Right hindlimb (tissue), 1 donor: ENCODE results near the gene SORCS2.
A peak's percentile ranks its signal among the peaks of the same experiment; 100 is the strongest.

ENCODE experiments used
- DNase-seq: peaks from one replicate; pipeline ENCODE4 v3.0.0-alpha.2; 2018

Gene SORCS2

DNA sequence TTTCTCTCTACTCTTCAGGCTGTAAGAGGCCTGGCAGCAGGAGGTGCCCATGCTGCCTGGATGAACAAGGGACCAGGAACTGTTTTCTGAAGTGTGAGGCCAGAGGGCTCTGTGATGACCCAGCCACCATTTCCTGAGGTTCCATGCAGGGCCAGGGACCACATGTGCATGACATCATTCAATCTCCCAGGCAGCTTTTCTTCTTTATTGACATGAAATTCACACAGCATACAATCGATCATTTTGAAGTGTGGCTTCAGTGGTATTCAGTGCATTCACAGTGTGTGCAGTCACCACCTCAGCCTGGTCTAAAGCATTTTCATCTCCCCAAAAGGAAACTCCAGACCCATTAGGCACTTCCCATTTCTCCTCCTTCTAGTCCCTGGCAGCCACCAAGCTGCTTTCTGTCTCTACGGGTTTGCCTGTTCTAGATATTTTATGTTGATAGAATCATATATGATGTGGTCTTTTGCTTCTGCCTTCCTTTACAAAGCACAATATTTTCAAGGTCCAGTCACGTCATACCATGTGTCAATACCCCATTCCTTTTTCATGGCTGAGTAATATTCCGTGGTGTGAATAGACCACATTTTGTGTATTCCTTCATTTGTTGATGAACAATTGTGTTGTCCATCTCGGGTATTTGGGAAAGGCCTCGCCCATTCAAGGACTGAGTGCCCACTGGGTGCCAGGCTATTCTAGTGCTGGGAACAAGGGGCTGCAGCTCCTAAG lies 149.3 kb downstream of the SORCS2 start:
- DNase-seq, result no peak

DNA sequence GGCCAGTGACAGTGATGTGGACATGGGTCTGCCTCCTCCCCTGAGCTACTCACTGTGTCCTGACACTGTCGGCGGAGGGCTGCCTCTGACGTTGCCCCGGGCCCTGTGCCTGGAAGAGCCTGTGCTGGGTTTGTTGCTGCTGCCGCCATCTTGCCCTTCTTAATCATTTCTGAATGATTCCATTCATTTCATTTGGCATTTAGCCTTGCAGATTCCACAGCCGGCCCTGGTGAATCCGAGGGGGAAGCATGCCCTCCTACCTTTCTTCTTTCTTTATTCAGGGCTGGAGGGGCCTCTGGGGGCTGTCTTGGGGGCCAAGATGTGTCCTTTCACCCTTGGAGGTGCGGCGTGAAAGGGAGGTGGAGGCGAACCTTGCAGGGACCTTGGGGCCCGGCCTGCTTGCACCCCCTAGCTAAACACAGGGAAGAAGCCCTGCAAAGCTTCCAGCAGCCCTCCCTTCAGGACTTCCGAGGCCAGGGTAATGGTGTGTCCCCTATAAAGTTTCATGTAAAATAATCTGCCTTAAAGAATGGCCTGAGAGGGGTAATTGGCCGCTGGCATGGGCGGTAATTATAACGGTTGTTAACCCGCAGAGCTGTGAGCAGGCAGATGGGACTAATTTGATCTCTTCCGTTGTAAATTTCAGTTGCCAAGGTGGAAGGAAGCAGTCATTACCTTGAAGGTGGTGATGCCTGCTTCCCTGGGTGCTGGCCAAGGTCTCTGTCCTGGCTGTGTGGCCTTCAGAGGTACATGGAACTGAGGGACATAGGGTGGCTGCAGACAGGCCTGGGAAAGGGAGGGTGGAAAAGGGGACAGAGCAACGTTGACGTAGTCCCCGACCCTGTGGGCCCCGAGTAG lies 150.1 kb downstream of the SORCS2 start:
- no peak for DNase-seq

DNA sequence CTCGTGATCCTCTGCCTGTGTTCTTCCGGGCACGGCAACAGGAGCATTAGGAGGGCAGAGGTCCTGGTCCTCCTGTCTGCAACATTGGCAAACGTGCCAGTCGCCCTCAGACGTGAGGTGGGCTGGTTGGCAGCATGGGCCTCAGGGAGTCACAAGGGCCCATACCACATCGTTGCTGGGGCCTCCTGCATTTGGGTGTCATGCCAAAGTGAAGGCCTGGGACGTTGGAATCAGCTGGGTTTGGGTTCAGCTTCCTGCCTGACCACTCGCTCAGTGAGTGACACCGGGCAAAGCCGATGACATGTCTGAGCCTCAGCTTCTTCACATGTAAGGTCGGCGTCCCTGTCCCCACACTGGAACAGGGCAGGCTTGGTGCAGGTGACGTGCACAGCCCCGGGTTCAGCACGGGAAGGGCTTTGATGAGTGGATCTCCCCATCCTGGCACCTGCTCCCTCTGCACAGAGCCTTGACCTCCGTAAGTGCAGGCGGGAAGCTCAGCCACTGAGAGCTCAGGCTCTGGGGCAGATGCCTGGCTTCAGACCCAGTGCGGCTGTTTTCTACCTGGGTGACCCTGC lies 150.8 kb downstream of the SORCS2 start:
- no peak for DNase-seq

DNA sequence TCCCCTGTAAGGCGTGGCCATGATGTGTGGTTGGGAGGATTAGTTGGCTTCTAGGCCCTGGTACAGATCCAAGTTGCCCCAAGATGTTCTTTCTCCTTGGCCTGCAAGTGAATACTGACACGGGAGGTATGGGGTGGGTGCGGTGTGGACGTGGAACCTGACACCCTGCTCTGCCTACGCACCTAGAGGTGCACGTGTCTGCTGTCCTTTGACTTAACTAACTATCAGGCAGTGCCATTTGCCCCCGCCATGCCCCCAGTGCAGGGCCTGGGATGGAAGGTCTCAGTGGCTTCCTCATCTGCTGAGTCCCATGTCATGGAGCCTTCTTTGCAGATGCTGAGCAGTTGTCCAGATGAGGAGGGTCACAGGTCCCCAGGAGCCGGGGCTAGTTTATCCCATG lies 151.6 kb downstream of the SORCS2 start:
- no peak for DNase-seq

DNA sequence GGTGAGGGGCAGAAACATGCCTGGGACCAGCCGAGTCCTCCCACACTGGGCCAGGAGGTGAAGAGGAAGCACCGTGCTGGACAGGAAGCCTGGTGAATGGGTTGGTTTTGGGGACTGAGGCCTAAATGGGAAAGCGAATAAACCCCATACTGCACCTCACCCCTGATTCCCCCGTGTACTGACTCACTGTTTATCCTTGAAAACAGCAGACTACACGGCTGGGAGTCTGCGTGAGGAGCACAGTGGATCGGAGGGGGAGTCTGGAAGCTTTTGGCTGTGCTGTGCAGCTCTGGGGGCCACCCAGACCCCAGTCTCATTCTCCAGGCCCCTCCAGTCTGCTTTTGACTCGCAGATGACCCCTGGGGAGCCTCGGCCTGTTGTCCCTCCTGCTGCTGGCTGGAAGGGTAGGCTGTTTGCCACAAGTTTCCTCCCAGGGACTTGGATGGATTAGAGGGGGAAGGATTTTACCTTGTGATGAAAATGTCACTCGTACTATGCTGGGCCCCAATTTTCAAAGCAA lies 152.4 kb downstream of the SORCS2 start:
- DNase-seq, result no peak

DNA sequence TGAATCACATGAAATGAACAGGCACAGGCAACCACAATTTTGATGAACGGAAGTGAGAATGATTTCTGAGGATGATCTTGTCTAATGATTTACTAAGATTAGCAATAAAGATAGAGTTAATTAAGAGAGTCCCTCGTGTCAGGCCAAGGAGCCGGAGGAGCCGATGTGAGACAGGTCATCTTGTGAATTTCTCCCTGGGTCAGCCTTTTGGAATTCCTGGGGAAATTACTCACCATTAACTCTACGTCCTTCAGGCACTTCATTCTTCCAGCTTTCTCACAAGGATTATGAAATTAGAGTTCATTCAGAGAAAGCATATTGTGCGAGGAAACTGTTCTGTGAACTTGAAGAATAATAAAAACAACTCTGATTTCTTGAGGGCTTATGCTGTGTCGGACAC lies 155.6 kb downstream of the SORCS2 start:
- DNase-seq, result no peak

DNA sequence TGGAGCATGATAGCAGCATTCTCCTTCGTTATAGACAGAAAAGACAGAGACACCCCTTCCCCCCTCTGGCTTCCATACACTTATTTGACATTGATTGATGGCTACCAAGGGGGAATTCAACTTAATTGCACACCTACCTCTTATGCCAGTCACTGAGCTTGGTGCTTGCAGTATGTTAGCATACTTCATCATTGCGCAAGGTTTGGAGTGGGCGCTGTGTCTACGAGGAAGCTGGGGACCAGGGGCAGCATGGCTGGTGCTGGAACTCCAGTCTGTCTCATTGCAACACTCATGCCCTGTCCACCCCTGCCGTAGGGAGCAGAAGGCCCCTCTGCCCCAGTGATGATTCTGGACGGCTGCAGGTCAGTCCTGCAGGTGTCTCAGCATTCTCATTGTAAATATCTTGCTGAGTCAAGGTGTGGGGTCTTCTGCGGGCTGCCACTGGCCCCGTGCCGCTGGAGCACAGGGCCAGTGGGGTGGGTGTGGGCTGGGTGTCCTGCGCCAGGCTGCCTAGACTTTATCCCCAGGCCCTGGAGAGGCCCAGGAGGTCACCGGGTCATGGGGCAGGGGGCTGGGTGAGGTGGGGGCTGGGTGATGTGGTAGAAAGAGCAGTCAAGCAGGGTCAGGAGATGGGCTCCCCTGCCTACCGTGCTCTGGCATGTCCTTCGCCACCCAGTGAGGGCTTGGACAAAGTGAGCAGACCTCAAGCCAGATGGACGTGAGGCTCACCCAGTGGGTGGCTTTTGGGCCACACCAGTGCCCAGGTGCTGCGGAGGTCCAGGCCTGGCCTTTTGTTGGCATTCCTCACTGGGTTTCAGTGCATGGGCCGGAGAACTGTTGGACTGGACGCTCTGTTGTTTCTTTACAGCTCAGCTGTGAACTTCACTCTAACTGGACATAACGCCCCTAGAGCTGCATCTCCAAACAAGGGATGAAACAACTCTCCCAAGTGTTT lies 156.9 kb downstream of the SORCS2 start:
- no peak for DNase-seq

DNA sequence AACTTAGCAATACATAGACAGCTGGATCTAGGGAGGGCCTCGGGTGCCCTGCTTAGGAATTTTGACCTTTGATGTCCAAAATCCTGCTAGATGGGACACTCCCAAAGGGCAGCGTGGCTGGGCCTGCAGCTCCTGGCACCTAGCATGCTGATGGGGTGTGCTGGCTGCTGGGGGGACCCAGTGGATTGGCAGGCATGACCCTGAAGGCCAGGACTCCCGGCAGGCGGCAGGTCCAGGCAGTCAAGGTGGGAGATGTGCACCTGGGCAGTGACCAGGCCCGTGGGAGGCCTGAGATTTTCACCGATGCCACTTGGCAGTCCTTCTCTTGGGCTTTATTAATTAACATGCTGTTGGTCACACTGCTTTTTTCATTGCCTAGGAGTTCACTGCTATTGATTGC lies 158.1 kb downstream of the SORCS2 start:
- DNase-seq, result no peak

DNA sequence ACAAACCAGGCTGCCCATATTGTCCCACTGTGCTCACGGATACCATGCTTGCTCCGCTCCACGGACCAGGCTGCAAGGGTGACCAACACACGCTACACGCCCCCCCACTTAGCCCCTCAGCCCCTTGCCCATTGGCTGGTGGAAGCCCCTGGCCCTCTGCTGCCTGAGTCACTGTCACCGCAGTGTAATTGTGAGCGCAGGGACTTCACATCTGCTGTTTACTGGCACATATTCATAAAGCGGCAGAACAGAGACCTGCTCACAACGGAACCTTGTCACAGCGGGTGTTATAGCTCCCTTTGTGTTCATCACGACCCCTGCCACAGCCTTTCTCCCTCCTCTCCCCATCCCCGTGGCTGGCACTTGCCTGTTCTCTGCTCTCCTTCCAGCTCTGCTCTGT lies 158.7 kb downstream of the SORCS2 start:
- DNase-seq, result no peak

DNA sequence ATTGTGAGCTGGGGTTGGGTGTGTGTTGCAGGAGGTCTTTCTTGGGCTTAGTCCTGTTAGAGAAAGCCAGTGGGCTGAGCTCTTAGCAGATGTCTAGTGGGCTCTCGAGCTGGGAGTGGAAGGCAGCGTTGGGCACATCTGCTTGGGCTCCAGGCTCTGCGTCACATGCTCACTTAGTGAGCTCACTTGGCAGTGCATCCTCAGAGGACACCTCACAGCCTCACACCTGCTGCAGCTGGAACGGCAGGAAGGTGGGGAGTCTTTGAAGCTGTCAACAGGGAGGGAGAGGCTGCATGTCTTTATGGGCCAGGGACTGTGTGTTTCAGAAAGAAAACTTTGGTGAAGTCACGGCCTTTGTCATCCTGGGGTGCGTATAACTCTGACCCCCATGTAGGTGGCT lies 160.1 kb downstream of the SORCS2 start:
- no peak for DNase-seq

DNA sequence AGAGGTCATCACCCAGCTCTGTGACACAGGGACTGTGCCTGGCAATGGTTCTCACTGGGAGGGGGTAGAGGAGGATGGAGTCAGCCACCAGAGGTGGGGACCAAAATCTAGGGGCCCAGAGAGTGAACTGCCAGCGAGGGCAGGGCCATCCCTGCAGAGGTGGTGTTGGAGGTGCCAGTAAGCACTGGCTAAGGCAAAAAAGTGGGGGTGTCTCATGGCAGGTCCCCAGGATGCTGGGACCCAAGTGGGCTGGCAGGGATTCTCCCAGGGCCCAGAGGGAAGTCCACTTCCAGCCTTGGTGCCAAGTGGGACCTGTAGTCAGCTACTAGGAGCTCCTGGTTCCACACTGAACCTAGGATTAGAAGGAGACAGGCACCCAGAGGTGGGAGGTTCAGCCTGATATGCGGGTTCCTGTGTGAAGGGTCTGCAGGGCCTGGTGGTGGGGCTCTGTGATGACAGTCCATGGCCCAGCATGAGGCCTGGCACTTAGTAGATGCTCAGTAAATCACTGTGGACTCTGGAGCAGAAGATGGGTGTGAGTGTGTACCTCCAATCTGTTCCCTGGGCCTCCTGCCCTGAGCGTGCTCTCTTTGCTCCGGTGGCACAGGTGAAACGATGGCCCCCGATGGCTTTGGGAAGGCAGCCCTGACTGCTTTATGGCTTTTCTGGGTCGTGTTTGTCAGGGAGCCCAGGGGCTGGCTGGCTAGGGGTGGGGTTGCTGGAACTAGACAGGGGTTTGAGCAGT lies 160.9 kb downstream of the SORCS2 start:
- no peak for DNase-seq

DNA sequence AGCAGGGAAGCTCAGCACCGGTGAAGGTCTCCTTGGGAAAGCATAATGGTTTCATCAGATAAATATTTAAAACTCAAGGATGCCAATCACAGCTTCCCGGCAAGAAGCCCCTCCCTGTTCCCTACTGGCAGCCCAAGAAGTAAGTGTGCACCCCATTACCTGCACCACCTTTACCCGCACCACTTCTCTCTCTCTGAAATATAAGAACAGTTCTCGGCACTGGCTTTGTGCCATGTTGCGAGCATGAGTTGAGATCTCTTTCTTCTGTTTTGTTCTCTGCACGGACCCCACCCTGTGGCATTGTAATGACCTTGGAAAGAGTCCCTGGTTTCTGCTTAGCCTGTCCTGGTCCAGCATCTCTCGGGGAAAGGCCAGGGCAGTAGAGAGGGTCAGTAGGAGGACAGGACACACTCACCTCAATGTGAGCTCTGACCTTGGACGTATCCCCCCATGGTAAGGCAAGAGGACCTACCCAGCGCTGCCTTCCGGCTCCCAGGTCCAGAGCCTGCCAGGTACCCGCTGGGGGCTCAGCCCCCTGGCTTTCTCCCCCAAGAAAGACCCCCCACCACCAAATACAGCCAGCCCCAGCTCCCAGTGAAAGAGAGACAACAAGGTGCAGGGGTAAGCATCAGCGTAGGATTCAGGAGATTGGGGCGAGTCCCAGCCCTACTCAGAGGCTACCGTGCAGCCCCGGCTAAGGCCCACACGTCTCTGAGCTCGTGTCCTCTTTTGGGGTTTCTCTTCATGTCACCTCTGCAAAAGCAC lies 161.7 kb downstream of the SORCS2 start:
- DNase-seq, result no peak

DNA sequence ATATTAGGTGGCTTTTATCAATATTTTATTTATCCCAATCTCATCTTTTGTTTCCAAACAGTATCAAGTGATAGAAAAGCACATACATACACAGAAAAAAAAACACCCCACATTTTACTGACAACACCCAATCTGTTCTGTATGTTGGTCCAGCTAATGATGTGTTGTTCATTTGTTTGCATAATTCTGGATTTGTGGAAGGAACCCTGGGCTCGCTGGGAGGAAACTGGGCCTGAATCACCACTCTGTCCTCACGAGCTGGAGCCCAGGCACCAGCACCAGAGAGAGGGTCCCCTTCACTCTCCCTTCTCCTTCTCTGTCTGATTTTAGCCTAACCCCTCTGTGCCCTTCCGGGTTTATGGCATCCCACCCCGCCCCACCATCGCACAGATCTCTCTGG lies 162.6 kb downstream of the SORCS2 start:
- no peak for DNase-seq

DNA sequence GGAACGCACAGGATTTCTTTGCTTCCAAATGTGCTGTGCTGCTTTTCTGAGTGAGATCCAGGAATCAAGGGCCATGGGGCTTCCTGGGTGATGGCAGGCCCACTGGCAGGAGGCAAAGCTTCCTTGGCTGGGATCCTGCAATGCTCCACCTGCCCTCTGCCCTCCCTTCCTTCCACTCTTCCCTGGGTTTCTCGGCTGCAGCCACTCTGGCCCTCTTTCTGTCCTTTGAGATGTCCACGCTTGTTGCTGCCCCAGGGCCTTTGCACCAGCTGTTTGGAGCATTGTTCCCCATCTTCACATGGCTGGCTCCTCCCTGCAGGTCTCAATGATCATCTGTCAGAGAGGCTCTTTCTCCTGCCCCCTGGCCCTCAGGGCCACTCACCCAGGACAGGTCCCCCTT lies 163.5 kb downstream of the SORCS2 start:
- no peak for DNase-seq

DNA sequence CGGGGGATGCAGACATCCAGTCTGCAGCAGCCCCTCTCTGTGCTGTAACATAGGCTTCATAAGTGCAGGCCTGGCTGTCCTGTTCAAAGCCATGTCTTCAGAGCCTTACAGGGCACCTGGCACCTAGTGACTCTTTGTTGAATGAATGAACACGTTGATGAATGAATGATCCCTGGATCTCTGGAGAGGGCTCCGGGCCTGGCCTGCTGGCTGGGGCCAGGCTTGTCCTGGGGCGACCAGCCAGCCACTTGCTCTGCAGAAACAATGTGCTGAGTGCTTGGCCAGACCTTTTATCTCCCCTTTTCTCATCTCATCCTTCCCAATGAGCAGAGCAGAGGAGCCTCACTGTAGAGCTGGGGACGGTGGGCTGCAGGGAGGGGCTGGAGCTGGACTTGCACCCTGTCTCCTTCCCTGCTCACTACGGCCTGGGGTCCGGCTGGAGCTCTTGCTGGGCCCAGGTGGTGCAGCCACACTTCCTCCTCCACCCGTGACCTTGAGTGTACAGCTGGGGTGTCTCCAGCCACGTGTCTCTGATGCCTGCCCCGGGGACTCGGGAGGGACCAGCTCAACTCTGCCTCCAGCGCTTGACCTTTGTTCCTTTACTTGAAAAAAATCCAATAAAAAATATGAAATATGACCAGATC lies 164.5 kb downstream of the SORCS2 start:
- DNase-seq, result no peak

DNA sequence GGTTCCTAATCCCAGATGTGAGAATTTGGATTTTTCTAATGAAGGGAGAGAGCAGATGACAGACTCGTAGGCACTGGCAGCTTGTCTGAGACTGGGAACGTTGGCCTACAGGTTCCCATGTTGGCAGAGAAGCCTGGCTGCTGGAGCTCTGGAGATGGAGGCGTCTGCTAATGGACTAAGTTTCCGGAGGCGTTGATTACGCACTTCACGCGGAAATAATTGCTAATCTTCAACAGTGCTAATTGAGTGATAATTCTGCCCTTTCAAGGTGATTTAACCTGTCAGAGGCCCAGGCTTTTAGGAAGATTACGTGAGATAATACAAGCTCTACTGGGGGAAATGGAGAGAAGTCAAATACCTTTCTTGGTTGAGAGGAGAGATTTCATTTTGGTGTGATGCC lies 165.0 kb downstream of the SORCS2 start:
- DNase-seq, result no peak

DNA sequence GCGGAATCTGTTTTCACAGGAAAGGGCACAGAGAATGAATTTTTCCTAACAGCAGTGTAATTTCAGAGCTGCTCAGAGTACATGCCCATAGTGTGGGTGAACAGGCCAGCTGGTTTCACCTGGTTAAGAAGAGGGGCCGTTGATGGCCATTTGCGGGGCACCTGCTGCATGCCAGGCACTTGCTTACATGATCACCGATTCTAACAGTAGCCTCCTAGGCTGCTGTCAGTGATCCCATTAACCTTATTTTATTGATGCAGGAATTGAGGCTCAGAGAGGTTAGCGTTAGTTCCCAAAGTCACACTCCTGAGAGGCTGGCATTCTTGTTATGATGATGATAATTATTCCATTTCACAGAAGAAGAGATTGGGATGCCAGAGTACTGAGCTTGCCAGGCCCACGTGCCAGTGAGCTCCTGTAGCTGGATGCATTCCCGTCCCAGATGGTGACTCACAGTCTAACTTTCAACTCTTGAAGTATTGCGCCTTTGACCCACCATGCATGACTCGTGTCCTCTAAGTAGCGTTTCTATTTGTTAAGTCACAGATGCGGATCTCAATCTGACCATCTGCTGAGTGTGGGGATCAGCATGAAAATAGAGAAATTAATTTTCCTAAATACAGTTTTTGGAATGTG lies 165.9 kb downstream of the SORCS2 start:
- peak; percentile 70 for DNase-seq

DNA sequence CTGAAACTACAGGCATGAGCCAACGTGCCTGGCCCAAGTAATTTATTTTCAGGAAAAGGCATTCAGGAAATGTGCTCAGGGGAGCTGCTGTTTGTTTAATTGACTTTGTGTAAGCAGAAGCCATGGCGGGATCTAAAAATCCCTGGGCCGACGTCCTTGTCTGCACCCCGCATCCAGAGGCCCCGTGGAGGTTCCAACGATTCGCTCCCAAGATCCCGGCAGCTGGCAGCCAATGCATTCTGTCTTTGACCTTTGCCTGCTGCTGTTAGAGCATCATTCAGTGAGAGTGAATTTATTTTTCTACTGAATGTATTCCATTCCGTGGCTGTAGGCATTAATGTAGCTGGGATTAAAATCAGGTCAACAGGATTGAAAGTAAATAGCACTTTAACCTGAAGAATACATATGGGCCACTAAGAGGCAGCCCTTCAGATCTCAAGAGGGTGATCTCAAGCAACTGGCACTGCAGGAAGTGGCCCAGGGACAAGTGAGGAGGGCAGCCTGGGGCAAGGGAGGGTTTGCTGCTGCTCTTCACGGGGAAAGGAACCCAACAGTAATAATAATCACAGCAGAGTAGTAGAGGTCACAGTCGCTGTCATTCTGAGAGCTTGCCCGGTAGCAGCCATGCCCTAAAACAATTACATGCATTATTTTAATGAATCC lies 167.2 kb downstream of the SORCS2 start:
- DNase-seq, result no peak

DNA sequence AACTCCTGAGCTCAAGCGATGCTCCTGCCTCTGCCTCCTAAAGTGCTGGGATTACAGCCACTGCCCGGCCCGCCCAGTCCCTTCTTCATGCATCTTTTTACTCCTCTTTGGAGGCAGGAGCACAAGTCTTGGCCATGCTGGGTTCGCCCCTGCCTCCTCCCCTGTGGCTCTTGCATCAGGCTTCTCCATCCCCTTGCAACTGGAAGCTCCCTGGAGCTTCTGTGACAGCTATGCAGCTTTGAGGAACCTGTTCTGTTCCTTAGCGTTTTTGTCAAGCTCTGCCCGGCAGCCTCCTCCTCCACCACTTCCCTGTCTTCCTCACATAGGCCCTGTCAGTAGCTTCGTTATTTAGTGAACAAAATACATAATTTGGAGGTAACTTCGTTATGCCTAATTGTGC lies 168.5 kb downstream of the SORCS2 start:
- DNase-seq, result no peak
